ENCODE results near the gene NPHP4. TPM values are rescaled to one million over a fixed set of nuclear protein-coding genes. Genes with fewer than 3 reads are reported as not detected.

NPHP4 gene
- total and polyA plus RNA-seq, 7 donors = 1.3 to 2.8 (median 1.8) TPM

DNA sequence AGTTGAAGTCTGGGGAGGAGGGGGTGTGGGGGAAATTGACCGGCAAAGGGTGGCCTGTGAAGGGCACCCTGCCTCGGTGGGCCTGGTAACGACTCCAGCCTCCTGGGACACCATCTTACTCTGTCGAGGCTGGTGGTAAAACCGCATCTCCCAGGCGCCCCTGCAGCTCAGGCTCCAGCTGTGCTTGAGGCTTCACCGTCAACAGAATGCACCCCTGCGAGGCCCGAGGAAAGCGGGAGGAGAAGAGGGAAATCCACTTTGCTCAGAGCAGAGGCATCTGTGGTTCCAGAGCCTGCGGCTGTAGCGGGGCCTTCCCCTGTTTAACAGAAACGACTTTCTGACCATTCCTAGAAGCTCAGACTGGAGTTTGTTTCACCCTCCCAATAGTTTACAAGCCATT, 165.6 kb downstream of the NPHP4 start:
- intact Hi-C loops (cut with DNase I) = no loop called here

GRCh38 chr1:5822726-5823125, 169.5 kb downstream of the NPHP4 start:
- H3K27ac ChIP-seq = no peak overlapping the region
- no peak for DNase-seq
- WGBS, 3 donors = 83 to 89% (median 86%) methylated on average over 16 of the region's 16 CpGs
- TF ChIP-seq, protein P1, sequence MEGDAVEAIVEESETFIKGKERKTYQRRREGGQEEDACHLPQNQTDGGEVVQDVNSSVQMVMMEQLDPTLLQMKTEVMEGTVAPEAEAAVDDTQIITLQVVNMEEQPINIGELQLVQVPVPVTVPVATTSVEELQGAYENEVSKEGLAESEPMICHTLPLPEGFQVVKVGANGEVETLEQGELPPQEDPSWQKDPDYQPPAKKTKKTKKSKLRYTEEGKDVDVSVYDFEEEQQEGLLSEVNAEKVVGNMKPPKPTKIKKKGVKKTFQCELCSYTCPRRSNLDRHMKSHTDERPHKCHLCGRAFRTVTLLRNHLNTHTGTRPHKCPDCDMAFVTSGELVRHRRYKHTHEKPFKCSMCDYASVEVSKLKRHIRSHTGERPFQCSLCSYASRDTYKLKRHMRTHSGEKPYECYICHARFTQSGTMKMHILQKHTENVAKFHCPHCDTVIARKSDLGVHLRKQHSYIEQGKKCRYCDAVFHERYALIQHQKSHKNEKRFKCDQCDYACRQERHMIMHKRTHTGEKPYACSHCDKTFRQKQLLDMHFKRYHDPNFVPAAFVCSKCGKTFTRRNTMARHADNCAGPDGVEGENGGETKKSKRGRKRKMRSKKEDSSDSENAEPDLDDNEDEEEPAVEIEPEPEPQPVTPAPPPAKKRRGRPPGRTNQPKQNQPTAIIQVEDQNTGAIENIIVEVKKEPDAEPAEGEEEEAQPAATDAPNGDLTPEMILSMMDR (IDR thresholded peaks at IDR 0.05) = no peak
- intact Hi-C loops (cut with DNase I) = no loop called here
- H3K4me3 ChIP-seq = no peak overlapping the region
- no peaks in the 10 kb centered on the region for H3K36me3 ChIP-seq (ENCODE audit: insufficient read depth in 1 of 2, low read depth in 1 of 2)
- H3K4me1 ChIP-seq = no peaks in the 10 kb centered on the region
- ATAC-seq = no peak
- H3K27me3 ChIP-seq (ENCODE audit: insufficient read depth in 3 of 3, low read length in 2 of 3) = peaks cover 0 to 30% (median 7%) of the 10 kb centered on the region in 3 donors
- H3K9me3 ChIP-seq = no peaks in the 10 kb centered on the region

More for the DNA sequence above, 165.6 kb downstream of the NPHP4 start:
- no peak overlapping the region for H3K27ac ChIP-seq
- no peaks in the 10 kb centered on the region for H3K4me1 ChIP-seq
- no peak overlapping the region for H3K4me3 ChIP-seq
- 51 to 73% (median 67%) methylated on average over 13 of the region's 13 CpGs for WGBS, 3 donors
- DNase-seq (no peak), ATAC-seq (no peak)
- TF ChIP-seq, protein P1 (IDR thresholded peaks at IDR 0.05) = no peak
- no peaks in the 10 kb centered on the region for H3K9me3 ChIP-seq
- H3K36me3 ChIP-seq (ENCODE audit: insufficient read depth in 1 of 2, low read depth in 1 of 2) = no peaks in the 10 kb centered on the region
- peaks cover 0 to 26% (median 0%) of the 10 kb centered on the region in 3 donors for H3K27me3 ChIP-seq (ENCODE audit: insufficient read depth in 3 of 3, low read length in 2 of 3)

- H3K4me1 ChIP-seq = no peaks in the 10 kb centered on the region
- no peak overlapping the region for H3K4me3 ChIP-seq
- intact Hi-C loops (cut with DNase I) = no loop called here
- DNase-seq = no peak
- H3K36me3 ChIP-seq (ENCODE audit: insufficient read depth in 1 of 2, low read depth in 1 of 2) = no peaks in the 10 kb centered on the region
- no peaks in the 10 kb centered on the region for H3K9me3 ChIP-seq
- no peak for ATAC-seq
- H3K27ac ChIP-seq = no peak overlapping the region
- H3K27me3 ChIP-seq (ENCODE audit: insufficient read depth in 3 of 3, low read length in 2 of 3) = peaks cover 0 to 30% (median 7%) of the 10 kb centered on the region in 3 donors
- 29 to 54% (median 36%) methylated on average over 5 of the region's 5 CpGs for WGBS, 3 donors
- TF ChIP-seq, protein P1 (IDR thresholded peaks at IDR 0.05) = no peak
Observed at GRCh38 chr1:5822266-5822665, 170.0 kb downstream of the NPHP4 start.

- no peaks in the 10 kb centered on the region for H3K9me3 ChIP-seq
- no peaks in the 10 kb centered on the region for H3K36me3 ChIP-seq (ENCODE audit: insufficient read depth in 1 of 2, low read depth in 1 of 2)
- no peak overlapping the region for H3K4me3 ChIP-seq
- no peaks in the 10 kb centered on the region for H3K4me1 ChIP-seq
- ATAC-seq = no peak
- intact Hi-C loops (cut with DNase I) = no loop called here
- peaks cover 0 to 30% (median 7%) of the 10 kb centered on the region in 3 donors for H3K27me3 ChIP-seq (ENCODE audit: insufficient read depth in 3 of 3, low read length in 2 of 3)
- DNase-seq = no peak
- no peak overlapping the region for H3K27ac ChIP-seq
- 24 to 38% (median 36%) methylated on average over 12 of the region's 12 CpGs for WGBS, 3 donors
- TF ChIP-seq, protein P1 (IDR thresholded peaks at IDR 0.05) = no peak
Observed at GRCh38 chr1:5821540-5822176, 170.6 kb downstream of the NPHP4 start.

DNA sequence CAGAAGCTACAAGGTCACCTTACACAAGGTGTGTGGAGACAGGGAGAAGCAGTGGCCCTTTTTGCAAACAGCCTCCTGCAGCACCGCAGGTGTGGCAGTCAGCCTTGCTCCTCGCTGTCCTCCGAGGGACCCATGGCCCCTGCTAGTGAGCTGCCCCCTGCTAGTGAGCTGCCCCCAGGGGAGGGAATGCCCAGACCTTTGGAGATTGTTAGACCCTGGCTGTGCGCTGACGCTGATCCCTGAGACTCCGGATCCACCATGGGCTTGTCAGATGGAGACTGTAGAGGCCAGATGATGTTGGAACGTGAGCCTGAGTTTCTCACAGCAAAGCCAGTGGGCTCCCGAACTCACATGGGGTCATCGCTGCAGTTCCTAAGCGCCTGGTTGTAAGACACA, 172.2 kb downstream of the NPHP4 start:
- H3K36me3 ChIP-seq (ENCODE audit: insufficient read depth in 1 of 2, low read depth in 1 of 2) = no peaks in the 10 kb centered on the region
- H3K4me1 ChIP-seq = no peaks in the 10 kb centered on the region
- H3K27me3 ChIP-seq (ENCODE audit: insufficient read depth in 3 of 3, low read length in 2 of 3) = peaks cover 0 to 32% (median 7%) of the 10 kb centered on the region in 3 donors
- ATAC-seq (no peak), DNase-seq (no peak)
- 74 to 81% (median 79%) methylated on average over 10 of the region's 10 CpGs for WGBS, 3 donors
- H3K4me3 ChIP-seq = no peak overlapping the region
- no peaks in the 10 kb centered on the region for H3K9me3 ChIP-seq
- intact Hi-C loops (cut with DNase I) = no loop called here
- TF ChIP-seq, protein P1 (IDR thresholded peaks at IDR 0.05) = no peak
- no peak overlapping the region for H3K27ac ChIP-seq
